GM21515 (cell line): Measurements from ENCODE around the gene SLPI.

ENCODE experiments used
- ATAC-seq: cut with Tn5 transposase; IDR thresholded peaks from one replicate; pipeline ENCODE4 v1.9.1; 2021; ENCODE audit not compliant: unreplicated experiment

The SLPI gene

GRCh38 chr20:45254383-45255262, at the start of gene SLPI:
Gene SLPI, minus strand, starts transcription at chr20:45254564. Its CDS starts 21 bp downstream, at chr20:45254543.
- no peak for ATAC-seq

- ATAC-seq, result no peak
These were observed 49.5 kb upstream of the SLPI start for GRCh38 chr20:45303586-45304463.

DNA sequence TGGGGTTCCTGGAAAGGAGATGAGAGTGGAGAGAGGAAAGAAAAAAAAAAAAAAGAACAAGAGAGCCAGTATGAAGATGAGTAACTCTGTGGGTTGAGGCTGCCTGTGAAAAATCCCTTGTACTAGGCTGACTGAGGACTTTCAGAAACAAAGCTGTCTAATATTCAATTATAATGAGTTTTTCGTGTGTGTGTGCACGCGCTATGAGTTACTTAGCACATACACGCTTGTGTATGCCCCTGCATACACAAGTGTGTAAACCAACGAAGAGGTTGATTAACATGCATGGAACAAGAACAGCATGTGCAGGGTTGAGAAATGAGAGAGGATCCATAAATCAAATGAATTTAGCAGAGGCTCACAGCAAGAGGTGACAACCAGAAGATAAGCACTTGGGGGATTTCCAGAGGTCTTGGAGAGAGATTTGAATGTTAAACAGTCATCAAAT, 47.5 kb upstream of the SLPI start:
- ATAC-seq, result no peak

DNA sequence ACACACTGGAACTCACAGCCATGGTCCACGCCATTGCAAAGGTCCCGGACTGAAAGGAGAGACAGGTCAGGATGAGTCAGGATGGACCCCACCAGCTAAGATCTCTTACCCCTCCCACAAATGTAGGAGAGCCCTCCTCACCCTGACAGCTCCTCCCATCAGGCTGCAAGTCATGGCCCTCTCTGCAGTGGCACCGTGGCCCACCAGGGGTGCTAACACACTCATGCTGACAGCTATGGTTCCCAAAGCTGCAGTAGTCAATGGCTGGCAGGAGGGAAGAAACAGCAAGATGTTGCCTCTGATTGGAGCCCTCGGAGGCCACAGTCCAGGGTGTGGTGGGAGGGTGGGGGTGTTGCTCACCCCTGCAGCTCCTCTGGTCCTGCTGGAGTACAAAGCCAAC, 46.6 kb upstream of the SLPI start:
- ATAC-seq, result no peak

- no peak for ATAC-seq
These were observed 45.4 kb upstream of the SLPI start for GRCh38 chr20:45299786-45300185.

DNA sequence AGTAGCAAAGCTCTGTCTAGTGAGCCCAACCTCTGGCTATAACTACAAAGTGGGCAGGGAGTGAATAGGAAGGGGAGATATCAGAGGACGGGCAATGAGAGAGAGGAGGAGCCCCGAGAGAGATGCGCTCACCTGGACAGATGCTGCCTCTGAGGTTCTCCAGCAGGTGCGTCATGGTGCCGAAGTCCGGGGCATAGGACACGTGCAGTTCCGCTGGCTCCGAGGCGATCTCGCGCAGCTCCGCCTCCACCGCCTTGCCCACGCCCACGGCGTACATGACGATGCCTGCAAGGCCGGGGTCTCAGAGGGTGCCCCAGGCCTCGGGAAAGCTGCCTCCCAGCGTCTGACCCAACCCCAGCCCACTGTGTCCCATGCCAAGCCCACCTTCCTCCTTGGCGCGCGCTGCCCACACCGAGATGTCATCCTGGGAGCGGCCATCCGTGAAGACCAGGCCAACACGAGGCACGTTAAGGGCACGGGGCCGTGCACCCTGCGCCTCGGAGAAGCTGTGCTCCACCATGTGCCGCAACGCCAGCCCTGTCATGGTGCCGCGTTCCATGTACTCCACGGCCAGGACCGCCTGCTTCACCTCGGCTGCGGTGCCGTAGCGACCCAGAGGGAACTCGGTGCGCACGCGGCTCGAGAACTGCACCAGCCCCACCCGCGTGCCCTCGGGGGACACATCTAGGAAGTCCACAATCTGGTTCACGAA, 43.6 kb upstream of the SLPI start:
- no peak for ATAC-seq

- no peak for ATAC-seq
These were observed 40.3 kb upstream of the SLPI start for GRCh38 chr20:45294659-45295058.

DNA sequence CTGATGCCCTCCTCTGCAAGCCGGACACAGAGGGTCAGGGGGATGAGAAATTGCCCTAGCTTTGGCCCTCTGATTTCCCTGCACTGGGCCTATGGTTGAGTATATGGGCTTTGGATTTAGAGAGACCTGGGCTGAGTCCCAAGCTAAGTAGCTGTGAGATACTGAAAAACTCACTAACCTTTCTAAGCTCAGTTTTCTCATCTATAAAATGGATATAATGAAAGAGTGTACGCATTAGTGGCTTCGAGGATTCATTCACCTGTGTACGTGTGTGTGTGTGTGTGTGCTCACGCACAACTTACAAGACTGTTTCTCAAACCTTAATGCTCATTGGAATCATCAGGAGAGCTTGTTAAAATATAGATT, 39.6 kb upstream of the SLPI start:
- ATAC-seq, result no peak

- ATAC-seq, result no peak
These were observed 39.0 kb upstream of the SLPI start for GRCh38 chr20:45293041-45294002.

DNA sequence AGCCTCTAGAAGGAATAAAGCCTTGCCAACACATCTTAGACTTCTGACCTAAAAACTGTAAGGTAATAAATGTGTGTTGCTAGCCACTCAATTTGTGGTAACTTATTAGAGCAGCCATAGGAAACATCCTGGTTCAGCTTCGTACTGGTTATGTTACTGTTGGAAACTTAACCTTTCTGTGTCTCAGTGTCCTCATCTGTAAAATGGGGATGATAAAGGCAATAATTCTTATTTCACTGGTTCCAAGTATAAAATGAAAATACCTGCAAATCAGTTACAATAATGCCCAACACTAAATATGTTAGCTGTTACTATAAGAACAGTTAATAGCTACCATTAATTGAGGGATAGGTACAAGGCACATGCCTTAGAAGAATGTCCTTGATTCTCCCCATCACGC, 38.0 kb upstream of the SLPI start:
- no peak for ATAC-seq

DNA sequence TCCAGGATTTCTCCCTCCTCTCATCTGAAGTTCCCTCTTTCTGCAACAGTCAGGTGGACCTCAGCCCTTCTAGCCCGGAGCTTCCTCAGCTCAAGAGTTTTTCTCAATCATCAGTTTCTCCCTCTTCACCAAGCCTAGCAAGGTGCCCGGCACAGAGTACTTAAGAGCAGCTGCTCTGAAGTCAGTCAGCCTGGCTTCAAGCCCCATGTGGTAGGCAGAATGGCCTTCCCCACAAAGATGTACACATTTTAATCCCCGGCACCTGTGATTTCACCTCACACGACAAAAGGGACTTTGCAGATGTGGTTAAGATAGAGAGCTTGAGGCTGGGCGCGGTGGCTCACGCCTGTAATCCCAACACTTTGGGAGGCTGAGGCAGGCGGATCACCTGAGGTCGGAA, 37.2 kb upstream of the SLPI start:
- ATAC-seq, result no peak

DNA sequence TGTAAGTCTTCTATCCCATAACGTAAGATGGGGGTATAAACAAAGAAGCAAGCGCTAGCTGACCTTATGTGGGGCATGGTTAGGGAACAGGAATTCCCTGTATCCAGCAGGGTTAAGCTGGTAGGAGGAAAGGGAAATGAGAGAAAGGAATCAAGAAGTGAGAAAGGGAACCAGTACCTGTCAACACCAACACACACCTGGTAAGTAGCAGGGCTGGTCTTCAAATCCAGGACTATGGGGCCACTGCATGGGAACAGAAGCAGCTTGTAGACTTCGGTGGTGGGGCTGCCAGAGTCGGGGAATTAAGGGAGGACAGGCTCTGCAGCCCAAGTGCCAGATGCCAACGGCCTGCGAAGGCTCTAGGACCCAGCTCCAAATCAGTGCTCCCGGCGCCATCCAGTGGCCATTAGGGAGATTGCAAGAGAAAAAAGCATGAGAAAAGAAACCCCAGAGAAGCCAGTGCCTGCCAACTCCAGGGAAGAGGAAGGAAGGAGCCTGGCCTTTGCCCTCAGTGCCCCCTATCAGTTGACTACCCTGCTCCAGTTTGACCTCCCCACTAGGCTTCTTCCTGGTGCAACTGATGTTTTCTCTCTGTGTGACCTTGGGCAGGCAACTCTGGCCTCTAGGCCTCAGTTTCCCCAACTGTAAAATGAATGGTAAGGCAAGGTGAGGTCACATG, 36.5 kb upstream of the SLPI start:
- ATAC-seq, result no peak

DNA sequence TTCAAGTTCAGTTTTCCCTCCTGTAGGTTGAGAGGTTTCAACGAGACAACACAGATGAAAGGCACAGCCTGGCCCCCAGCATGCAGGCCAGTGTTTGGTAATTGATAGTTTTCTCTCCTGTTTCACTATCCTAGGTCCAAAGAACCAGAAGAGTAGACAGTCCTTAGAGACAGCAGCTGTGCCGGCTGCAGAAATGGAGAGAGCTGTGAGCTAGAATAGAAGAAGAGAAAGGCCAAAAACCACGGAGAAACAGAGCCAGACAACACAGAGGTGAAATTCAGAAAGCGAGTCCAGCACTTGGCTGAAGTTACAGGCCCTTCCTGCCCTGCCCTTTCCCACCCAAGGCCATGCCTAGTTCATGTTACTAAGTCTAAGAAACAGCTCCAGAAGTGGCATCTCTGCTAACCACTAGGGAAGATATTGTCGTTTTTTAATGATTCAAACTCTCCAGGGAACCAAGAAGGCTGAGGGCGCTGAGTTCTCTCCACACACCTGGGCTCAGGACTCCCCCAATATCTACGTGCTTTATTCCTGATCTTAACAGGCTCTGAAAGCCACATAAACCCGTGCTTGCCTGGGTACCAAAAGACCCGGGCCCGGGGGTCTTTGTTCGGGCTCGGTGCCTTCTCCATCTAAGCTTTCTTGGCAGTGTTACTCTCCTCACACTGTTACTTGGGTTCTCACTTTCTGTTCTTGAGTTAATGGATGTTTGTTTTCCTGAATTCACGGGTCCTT, 35.7 kb upstream of the SLPI start:
- no peak for ATAC-seq

DNA sequence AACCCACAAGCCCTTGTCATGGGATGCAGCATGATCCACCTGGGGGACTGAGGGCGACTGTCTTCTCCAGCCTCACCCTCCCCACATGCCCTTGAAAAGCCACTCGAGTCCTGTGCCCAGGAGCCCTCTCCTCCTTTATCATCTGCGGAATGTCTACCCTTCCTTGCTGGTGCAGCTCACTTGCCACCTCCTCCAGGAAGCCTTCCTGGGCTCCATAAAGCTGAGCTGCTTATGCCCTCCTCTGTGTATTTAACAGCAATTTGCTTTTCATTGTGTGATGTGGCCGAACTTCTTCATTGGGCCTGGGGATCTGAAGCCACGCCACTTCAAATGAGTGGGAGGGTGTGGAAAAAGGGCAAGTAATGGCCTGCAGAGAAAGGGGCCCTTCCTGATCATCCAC, 34.5 kb upstream of the SLPI start:
- no peak for ATAC-seq

DNA sequence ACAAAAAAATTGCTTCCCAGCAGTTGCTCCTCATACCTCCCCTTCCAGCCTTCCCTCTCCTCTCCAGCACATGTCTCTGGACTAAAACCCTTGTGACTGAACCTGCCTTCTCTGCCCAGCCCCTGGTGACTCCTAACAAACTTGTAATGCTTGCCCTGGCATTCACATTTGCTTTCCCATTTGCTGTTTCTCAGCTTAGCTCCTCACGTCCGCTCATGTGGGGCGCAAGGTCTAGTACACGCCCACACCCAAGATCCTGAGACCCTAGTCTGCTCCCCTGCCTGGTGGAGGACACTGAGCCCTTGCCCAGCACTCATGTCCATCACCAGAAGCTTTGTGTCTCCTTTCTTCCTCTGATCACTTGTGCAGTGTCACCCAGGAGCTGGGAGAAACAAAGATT, 34.0 kb upstream of the SLPI start:
- no peak for ATAC-seq

DNA sequence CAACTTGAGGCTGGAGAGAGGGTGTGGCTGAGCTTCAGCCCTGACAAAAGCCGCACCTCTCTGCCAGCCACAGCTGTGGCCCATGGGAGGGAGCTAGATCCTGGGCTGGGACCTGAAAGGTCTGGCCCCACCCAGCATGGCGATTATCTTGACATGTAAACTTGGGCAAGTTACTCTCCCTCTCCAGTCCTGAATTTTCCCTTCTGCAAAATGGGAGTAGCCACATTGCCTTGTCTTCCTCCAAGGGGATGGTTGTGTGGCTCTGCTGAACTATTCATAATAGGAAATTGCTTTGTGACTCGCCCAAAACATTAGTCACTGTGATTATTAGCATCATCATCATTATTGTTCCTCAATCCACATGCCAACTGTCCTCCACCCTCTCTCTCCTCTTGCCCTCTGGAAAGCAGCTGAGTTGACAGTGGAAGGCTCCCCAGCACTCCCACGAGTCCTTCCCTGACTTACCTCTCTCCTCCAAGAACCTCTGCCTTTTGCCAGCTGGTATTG, 29.2 kb upstream of the SLPI start:
- no peak for ATAC-seq

DNA sequence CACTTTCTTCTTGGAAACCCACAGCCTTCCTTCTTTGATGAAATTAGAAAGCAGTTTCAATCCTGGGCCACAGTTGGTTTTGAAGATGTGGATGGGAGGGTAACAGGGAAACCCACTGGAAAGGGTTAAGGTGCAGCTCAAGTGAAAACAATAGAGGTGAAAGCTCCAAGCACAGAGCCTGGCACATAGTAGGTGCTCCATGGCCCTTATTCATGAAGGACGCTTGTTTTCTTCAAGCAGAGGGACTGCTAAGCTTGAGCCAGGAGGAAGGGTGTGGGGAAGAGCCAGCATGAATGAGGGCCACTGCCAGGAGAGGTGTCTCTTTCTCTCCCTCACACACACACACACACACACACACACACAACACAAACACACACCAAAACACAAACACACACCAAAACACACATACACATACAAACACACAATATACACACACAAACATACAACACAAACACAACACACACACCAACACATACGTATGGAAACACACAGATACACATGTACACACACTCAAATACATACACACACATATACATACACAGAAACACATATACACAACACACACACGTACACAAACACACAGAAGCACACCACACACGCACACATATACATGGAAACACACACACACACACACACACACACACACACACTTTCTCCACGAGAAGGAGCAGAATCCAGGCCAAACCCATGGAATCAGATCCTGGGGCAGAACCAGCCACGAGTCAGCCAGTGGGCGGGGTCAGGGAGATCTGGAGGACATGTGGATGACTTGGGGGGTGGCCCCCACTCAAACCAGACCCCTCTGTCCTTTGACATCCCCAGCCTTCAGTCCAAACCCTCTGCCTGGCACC, 28.6 kb upstream of the SLPI start:
- no peak for ATAC-seq

DNA sequence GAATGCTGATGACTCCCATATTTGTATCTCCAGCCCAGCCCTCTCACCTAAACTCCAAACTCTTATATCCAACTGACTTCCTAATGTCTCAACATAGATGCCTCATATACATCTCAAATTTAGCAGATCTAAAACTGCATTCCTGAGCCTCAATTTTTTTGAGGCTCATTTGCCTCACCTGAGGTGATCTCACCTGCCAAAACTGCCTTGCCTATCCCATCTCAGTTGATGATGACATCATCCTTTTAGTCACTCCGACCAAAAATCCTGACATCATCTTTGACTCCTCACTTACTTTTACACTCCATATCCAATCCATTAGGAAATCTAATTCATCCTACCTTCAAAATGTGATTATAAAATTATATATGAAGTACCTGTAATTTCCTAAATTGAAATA, 25.6 kb upstream of the SLPI start:
- ATAC-seq, result no peak
